ENCODE results near the gene MAMSTR. TPM values are rescaled to one million over a fixed set of nuclear protein-coding genes. Genes with fewer than 3 reads are reported as not detected.

The MAMSTR gene
- total RNA-seq, 1 donor from 2014 or later = 0.57 TPM

- DNase-seq (ENCODE audit: low read depth) (no peak), FAIRE-seq (no peak)
- H3K27me3 ChIP-seq (ENCODE audit: insufficient read depth, low read length) = no peaks in the 10 kb centered on the region
- TF ChIP-seq EZH2 (IDR thresholded peaks at IDR 0.05; ENCODE audit: insufficient read depth, low read length) (no peak), CTCF (IDR thresholded peaks at IDR 0.05; ENCODE audit: insufficient read depth, low read depth, low read length) (no peak)
- peaks cover 19% of the 10 kb centered on the region for H3K36me3 Mint-ChIP-seq (ENCODE audit: low read depth, unreplicated experiment)
- no peak overlapping the region for H3K4me3 Mint-ChIP-seq (ENCODE audit: unreplicated experiment)
- H3K9me3 Mint-ChIP-seq (ENCODE audit: unreplicated experiment) = no peaks in the 10 kb centered on the region
- no peaks in the 10 kb centered on the region for H4K20me1 ChIP-seq (ENCODE audit: insufficient read depth, low read length)
- H3K4me3 ChIP-seq (ENCODE audit: insufficient read depth, low read depth, low read length) = no peak overlapping the region
- no peak overlapping the region for H3K27ac ChIP-seq (ENCODE audit: low read depth, low read length)
- no peaks in the 10 kb centered on the region for H3K9me3 ChIP-seq (ENCODE audit: insufficient read depth, low read depth, low read length)
- H3K36me3 ChIP-seq (ENCODE audit: insufficient read depth, low read length) = no peaks in the 10 kb centered on the region
- H3K4me1 Mint-ChIP-seq (ENCODE audit: low read depth, unreplicated experiment) = no peaks in the 10 kb centered on the region
- H3K27ac Mint-ChIP-seq (ENCODE audit: unreplicated experiment) = no peak overlapping the region
- H3K9ac ChIP-seq (ENCODE audit: low read length) = no peak overlapping the region
- H3K4me1 ChIP-seq (ENCODE audit: insufficient read depth, low read length) = no peaks in the 10 kb centered on the region
- no peak overlapping the region for H2AFZ ChIP-seq (ENCODE audit: low read depth, low read length)
- H3K4me2 ChIP-seq (ENCODE audit: low read length) = no peak overlapping the region
- no peaks in the 10 kb centered on the region for H3K79me2 ChIP-seq (ENCODE audit: insufficient read depth, low read length)
- no peaks in the 10 kb centered on the region for H3K27me3 Mint-ChIP-seq (ENCODE audit: low read depth, unreplicated experiment)
These were observed 14.1 kb downstream of the MAMSTR start for GRCh38 chr19:48705431-48705830.

GRCh38 chr19:48703316-48703715 lies 16.2 kb downstream of the MAMSTR start:
- Histone ChIP-seq H3K4me2 (ENCODE audit: low read length) (no peak overlapping the region), H3K4me1 (ENCODE audit: insufficient read depth, low read length) (peaks cover 4% of the 10 kb centered on the region), H3K4me3 (ENCODE audit: insufficient read depth, low read depth, low read length) (no peak overlapping the region), H3K79me2 (ENCODE audit: insufficient read depth, low read length) (no peaks in the 10 kb centered on the region), H3K9me3 (ENCODE audit: insufficient read depth, low read depth, low read length) (no peaks in the 10 kb centered on the region), H3K36me3 (ENCODE audit: insufficient read depth, low read length) (no peaks in the 10 kb centered on the region), H3K9ac (ENCODE audit: low read length) (no peak overlapping the region), H3K27me3 (ENCODE audit: insufficient read depth, low read length) (no peaks in the 10 kb centered on the region), H4K20me1 (ENCODE audit: insufficient read depth, low read length) (no peaks in the 10 kb centered on the region), H2AFZ (ENCODE audit: low read depth, low read length) (no peak overlapping the region), H3K27ac (ENCODE audit: low read depth, low read length) (no peak overlapping the region)
- no peak for FAIRE-seq
- Mint-ChIP-seq H3K9me3 (ENCODE audit: unreplicated experiment) (no peaks in the 10 kb centered on the region), H3K27ac (ENCODE audit: unreplicated experiment) (no peak overlapping the region), H3K4me3 (ENCODE audit: unreplicated experiment) (no peak overlapping the region), H3K36me3 (ENCODE audit: low read depth, unreplicated experiment) (peaks cover 17% of the 10 kb centered on the region), H3K27me3 (ENCODE audit: low read depth, unreplicated experiment) (no peaks in the 10 kb centered on the region), H3K4me1 (ENCODE audit: low read depth, unreplicated experiment) (peaks cover 1% of the 10 kb centered on the region)
- no peak for TF ChIP-seq EZH2 (IDR thresholded peaks at IDR 0.05; ENCODE audit: insufficient read depth, low read length)
- no peak for TF ChIP-seq CTCF (IDR thresholded peaks at IDR 0.05; ENCODE audit: insufficient read depth, low read depth, low read length)
- DNase-seq (ENCODE audit: low read depth) = no peak

DNA sequence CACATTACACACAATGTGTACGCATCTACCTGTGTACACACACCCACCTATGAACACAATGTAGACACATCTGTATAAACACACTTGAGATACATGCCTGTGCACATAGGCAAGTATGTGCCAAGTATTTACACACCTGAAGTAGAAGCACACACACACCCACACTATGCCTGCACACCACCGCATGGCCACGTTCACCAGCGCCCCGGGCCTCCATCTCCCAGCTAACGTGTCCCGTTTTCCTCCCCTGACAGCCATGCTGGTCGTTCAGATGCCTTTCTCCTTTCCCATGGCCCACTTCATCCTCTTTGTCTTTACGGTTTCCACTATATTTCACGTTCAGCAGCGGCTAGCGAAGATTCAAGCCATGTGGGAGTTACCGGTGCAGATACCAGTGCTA lies 16.8 kb downstream of the MAMSTR start:
- H3K27me3 Mint-ChIP-seq (ENCODE audit: low read depth, unreplicated experiment) = peaks cover 2% of the 10 kb centered on the region
- Histone ChIP-seq H3K27me3 (ENCODE audit: insufficient read depth, low read length) (no peaks in the 10 kb centered on the region), H3K79me2 (ENCODE audit: insufficient read depth, low read length) (no peaks in the 10 kb centered on the region)

More for the DNA sequence above, 16.8 kb downstream of the MAMSTR start:
- Histone ChIP-seq H3K36me3 (ENCODE audit: insufficient read depth, low read length) (no peaks in the 10 kb centered on the region), H3K27ac (ENCODE audit: low read depth, low read length) (no peak overlapping the region), H3K4me1 (ENCODE audit: insufficient read depth, low read length) (peaks cover 9% of the 10 kb centered on the region), H3K4me2 (ENCODE audit: low read length) (no peak overlapping the region), H3K9ac (ENCODE audit: low read length) (no peak overlapping the region), H2AFZ (ENCODE audit: low read depth, low read length) (no peak overlapping the region), H4K20me1 (ENCODE audit: insufficient read depth, low read length) (no peaks in the 10 kb centered on the region), H3K9me3 (ENCODE audit: insufficient read depth, low read depth, low read length) (no peaks in the 10 kb centered on the region), H3K4me3 (ENCODE audit: insufficient read depth, low read depth, low read length) (no peak overlapping the region)
- peaks cover 1% of the 10 kb centered on the region for H3K4me1 Mint-ChIP-seq (ENCODE audit: low read depth, unreplicated experiment)
- no peak overlapping the region for H3K27ac Mint-ChIP-seq (ENCODE audit: unreplicated experiment)
- DNase-seq (ENCODE audit: low read depth) = no peak
- FAIRE-seq = no peak
- TF ChIP-seq EZH2 (IDR thresholded peaks at IDR 0.05; ENCODE audit: insufficient read depth, low read length) = no peak
- no peak for TF ChIP-seq CTCF (IDR thresholded peaks at IDR 0.05; ENCODE audit: insufficient read depth, low read depth, low read length)
- H3K4me3 Mint-ChIP-seq (ENCODE audit: unreplicated experiment) = no peak overlapping the region
- H3K36me3 Mint-ChIP-seq (ENCODE audit: low read depth, unreplicated experiment) = peaks cover 17% of the 10 kb centered on the region
- H3K9me3 Mint-ChIP-seq (ENCODE audit: unreplicated experiment) = no peaks in the 10 kb centered on the region
